LNCAP (cell line): Measurements from ENCODE around the gene NEURL1B.

Experiments used
- TF ChIP-seq, protein P1 (sequence below): fragments of 450-650 bp; IDR thresholded peaks from 2 replicates; pipeline ENCODE4 v1.5.1; 2017; ENCODE audit warnings: mild to moderate bottlenecking

Gene NEURL1B

GRCh38 chr5:172717481-172718195 lies 76.6 kb downstream of the NEURL1B start:
- TF ChIP-seq, protein P1, sequence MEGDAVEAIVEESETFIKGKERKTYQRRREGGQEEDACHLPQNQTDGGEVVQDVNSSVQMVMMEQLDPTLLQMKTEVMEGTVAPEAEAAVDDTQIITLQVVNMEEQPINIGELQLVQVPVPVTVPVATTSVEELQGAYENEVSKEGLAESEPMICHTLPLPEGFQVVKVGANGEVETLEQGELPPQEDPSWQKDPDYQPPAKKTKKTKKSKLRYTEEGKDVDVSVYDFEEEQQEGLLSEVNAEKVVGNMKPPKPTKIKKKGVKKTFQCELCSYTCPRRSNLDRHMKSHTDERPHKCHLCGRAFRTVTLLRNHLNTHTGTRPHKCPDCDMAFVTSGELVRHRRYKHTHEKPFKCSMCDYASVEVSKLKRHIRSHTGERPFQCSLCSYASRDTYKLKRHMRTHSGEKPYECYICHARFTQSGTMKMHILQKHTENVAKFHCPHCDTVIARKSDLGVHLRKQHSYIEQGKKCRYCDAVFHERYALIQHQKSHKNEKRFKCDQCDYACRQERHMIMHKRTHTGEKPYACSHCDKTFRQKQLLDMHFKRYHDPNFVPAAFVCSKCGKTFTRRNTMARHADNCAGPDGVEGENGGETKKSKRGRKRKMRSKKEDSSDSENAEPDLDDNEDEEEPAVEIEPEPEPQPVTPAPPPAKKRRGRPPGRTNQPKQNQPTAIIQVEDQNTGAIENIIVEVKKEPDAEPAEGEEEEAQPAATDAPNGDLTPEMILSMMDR, result no peak

DNA sequence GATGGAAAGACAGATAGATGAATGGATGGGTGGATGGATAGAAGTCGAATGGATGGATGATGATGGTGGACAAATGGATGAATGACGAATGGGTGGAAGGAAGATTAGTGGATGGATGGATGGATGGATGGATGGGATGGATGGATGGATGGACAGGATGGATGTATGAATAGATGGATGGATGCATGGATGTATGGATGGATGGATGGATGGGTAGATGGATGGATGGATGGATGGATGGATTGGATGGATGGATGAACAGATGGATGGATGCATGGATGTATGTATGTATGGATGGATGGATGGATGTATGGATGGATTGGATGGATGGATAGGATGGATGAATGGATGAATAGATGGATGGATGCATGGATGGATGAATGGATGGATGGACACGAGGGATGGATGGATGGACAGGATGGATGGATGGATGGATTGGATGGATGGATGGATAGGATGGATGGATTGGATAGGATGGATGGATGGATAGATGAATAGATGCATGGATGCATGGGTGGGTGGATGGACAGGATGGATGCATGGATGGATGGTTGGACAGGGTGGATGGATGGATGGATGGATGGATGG lies 77.6 kb downstream of the NEURL1B start:
- TF ChIP-seq, protein P1, result no peak

DNA sequence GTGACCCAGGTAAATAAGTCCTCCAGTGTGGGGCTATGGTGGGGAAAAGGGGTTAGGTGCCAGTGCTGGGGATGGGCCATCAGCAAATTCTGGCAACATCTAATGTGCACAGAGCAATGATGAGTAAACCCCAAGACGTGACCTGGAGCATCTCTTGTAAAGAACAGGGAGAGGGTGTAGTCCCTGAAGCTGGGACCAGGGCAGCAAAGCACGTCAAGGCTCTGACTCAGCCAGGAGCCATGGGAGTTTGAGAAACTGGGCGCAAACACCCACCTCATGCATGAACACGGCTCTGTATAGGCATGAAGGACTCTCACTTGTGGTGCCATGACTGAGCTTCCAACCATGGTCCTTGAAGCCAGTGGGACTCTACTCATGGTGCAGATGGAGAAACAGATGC lies 78.1 kb downstream of the NEURL1B start:
- TF ChIP-seq, protein P1, result no peak

DNA sequence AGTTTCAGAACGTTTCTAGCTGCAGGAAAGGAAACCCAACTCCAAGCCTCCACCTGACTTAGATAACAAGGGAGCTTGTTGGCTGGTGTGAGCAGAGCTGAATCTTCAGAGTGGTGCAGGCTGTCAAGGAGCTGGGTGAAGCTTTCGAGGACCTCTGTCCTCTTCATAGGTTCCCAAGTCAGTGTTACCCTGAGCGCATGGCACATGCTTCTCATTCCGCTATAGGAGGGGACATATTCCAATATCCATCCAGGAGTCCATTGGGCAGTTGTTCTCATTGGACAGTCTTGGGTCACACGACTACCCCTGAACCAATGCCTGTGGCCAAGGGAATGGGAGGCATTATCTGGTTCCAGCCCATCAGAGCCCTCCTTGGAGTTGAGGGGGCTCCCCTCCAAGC lies 79.6 kb downstream of the NEURL1B start:
- TF ChIP-seq, protein P1, result no peak

GRCh38 chr5:172721455-172722326 lies 80.6 kb downstream of the NEURL1B start:
- TF ChIP-seq, protein P1, result no peak

GRCh38 chr5:172722327-172722815 lies 81.3 kb downstream of the NEURL1B start:
- TF ChIP-seq, protein P1, result no peak

- TF ChIP-seq, protein P1, result no peak
These were observed 82.4 kb downstream of the NEURL1B start for GRCh38 chr5:172723508-172723907.
